Measurements from ENCODE around the gene CFDP1. TPM values are rescaled to one million over a fixed set of nuclear protein-coding genes. Genes with fewer than 3 reads are reported as not detected.

The CFDP1 gene
- total and polyA plus RNA-seq, 12 donors: 40.6 to 129 (median 61.4) TPM

DNA sequence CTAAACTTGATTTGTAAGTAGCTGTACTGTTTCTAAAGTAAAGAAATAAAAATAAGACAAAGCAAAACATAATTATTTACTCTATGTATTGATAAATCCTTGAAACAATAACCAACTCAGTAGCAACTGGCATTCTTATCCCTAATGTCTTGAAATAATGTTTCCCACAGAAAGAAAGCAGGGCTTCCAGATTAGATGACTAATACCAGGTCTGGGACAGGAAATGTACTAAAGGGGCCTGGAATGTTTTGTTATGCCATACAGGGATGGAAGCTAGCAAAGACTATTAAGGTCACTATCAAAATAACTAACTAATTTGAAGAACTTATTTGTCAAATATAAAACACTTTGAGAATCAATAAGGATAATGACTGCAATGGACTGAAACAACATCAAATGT is 82.1 kb downstream of the CFDP1 start:
- Histone ChIP-seq H3K36me3 (replicated peaks in 1 of 2) (no peaks in the 10 kb centered on the region), H3K27ac (no peak overlapping the region), H3K27me3 (no peaks in the 10 kb centered on the region), H3K4me3 (no peak overlapping the region), H3K9me3 (replicated peaks in 1 of 3) (no peaks in the 10 kb centered on the region), H3K4me1 (replicated peaks in 1 of 2) (peaks cover 4 to 8% of the 10 kb centered on the region in 2 donors)
- intact Hi-C loops (cut with DNase I): no loop called here
- DNase-seq: no peak
- no peak for TF ChIP-seq POLR2A (IDR thresholded peaks at IDR 0.05)
- TF ChIP-seq, protein P1, sequence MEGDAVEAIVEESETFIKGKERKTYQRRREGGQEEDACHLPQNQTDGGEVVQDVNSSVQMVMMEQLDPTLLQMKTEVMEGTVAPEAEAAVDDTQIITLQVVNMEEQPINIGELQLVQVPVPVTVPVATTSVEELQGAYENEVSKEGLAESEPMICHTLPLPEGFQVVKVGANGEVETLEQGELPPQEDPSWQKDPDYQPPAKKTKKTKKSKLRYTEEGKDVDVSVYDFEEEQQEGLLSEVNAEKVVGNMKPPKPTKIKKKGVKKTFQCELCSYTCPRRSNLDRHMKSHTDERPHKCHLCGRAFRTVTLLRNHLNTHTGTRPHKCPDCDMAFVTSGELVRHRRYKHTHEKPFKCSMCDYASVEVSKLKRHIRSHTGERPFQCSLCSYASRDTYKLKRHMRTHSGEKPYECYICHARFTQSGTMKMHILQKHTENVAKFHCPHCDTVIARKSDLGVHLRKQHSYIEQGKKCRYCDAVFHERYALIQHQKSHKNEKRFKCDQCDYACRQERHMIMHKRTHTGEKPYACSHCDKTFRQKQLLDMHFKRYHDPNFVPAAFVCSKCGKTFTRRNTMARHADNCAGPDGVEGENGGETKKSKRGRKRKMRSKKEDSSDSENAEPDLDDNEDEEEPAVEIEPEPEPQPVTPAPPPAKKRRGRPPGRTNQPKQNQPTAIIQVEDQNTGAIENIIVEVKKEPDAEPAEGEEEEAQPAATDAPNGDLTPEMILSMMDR (IDR thresholded peaks at IDR 0.05): no peak

DNA sequence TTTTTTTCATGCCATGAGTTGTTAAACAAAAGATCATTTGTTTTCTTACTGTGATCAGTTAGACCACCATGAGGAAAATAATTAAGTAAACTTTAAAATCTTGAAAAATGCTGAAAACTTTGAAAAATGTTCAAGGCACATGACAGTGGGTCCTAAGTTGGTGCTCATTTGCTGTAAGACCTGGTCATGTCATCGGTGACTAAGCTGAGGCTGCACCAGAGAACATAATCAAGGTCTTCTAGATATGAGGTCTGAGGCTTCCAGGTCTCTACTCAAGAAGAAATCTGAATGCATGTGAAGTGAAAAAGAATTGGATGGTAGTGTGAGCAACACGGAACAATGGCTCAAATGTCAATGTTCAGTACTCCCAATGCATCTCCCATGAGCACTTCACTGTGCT is 87.6 kb downstream of the CFDP1 start:
- 57 to 72% (median 58%) methylated on average over 2 of the region's 2 CpGs for WGBS, 4 donors
- intact Hi-C loops (cut with DNase I): no loop called here
- Histone ChIP-seq H3K36me3 (replicated peaks in 1 of 2) (no peaks in the 10 kb centered on the region), H3K4me3 (no peak overlapping the region), H3K9me3 (replicated peaks in 1 of 3) (no peaks in the 10 kb centered on the region), H3K27ac (peak overlapping the region in 3 of 5 donors; percentile 5 to 59 (median 56)), H3K27me3 (no peaks in the 10 kb centered on the region), H3K4me1 (replicated peaks in 1 of 2) (peaks cover 6 to 30% of the 10 kb centered on the region in 2 donors)
- DNase-seq: peak in 6 of 7 donors; percentile 50 to 66 (median 62)
- no peak for TF ChIP-seq POLR2A (IDR thresholded peaks at IDR 0.05)
- TF ChIP-seq, protein P1 (IDR thresholded peaks at IDR 0.05): no peak

DNA sequence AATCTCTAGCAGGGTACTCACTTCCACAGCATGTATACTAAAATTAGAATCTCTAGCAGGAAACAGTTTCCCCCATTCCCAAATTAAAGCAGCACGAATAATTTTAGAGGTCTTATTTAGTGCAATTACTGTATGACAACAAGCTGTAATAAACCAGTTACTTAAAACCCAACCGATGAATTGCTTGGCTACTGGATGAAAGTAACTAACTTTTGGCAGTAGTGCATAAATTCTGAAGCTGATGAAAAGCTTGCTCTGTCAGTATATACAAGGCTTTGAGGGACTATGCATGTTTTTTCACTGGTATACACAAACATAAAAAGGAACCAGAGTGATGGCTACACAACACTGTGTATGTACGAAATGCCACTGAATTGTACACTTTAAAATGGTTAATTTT is 89.4 kb downstream of the CFDP1 start:
- intact Hi-C loops (cut with DNase I): no loop called here
- no peak for DNase-seq
- 62 to 83% (median 74%) methylated on average over 3 of the region's 3 CpGs for WGBS, 4 donors
- TF ChIP-seq, protein P1 (IDR thresholded peaks at IDR 0.05): no peak
- TF ChIP-seq POLR2A (IDR thresholded peaks at IDR 0.05): no peak
- H3K9me3 ChIP-seq (replicated peaks in 1 of 3): no peaks in the 10 kb centered on the region
- H3K36me3 ChIP-seq (replicated peaks in 1 of 2): no peaks in the 10 kb centered on the region
- no peaks in the 10 kb centered on the region for H3K27me3 ChIP-seq
- no peak overlapping the region for H3K4me3 ChIP-seq
- peaks cover 6 to 31% of the 10 kb centered on the region in 2 donors for H3K4me1 ChIP-seq (replicated peaks in 1 of 2)
- no peak overlapping the region for H3K27ac ChIP-seq

DNA sequence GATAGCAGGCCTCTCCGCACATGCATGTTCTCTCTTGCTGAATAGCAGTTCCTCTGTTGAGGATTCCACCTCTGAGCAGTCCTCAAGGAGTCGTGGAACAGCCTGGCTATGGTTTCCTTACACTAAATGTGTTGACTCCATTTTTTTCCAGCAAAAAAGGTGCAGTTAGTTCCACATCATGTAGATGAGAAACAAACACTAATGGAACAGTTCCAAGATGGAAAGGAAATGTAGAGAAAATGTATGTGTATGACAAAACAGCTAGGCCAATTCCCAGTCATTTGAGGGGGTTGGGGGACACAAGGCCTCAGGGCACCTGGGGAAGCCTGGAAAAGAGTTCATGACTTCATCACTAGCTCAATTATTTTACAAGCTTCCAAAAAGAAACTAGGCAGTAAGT is 90.0 kb downstream of the CFDP1 start:
- intact Hi-C loops (cut with DNase I): no loop called here
- DNase-seq: no peak
- Histone ChIP-seq H3K4me3 (no peak overlapping the region), H3K4me1 (replicated peaks in 1 of 2) (peaks cover 6 to 31% of the 10 kb centered on the region in 2 donors), H3K9me3 (replicated peaks in 1 of 3) (no peaks in the 10 kb centered on the region), H3K36me3 (replicated peaks in 1 of 2) (no peaks in the 10 kb centered on the region), H3K27ac (no peak overlapping the region), H3K27me3 (no peaks in the 10 kb centered on the region)
- no peak for TF ChIP-seq POLR2A (IDR thresholded peaks at IDR 0.05)
- TF ChIP-seq, protein P1 (IDR thresholded peaks at IDR 0.05): no peak
- WGBS, 4 donors: 83 to 95% (median 90%) methylated on average over 2 of the region's 2 CpGs

All from adrenal gland (tissue), 12 donors.